ENCODE data around the gene MMP24.

Gene MMP24

GRCh38 chr20:35276408-35276807, 49.9 kb downstream of the MMP24 start:
- H3K4me1 ChIP-seq, result no peaks in the 10 kb centered on the region
- no peak for TF ChIP-seq CTCF (IDR thresholded peaks at IDR 0.05; ENCODE audit: low read depth, low read length)
- no peak for DNase-seq
- no peaks in the 10 kb centered on the region for H3K9me3 ChIP-seq
- H3K4me3 ChIP-seq (ENCODE audit: low read depth, low read length), result no peak overlapping the region; the same call in 1 of the 2 replicates
- no peaks in the 10 kb centered on the region for H3K27me3 ChIP-seq
- peaks cover 27% of the 10 kb centered on the region for H3K36me3 ChIP-seq

GRCh38 chr20:35277127-35277526, 50.6 kb downstream of the MMP24 start:
- peaks cover 28% of the 10 kb centered on the region for H3K36me3 ChIP-seq

GRCh38 chr20:35277531-35278395, 51.3 kb downstream of the MMP24 start, which contains the start of gene MMP24OS:
TSS of gene MMP24OS (minus strand) at chr20:35278122. CDS start at chr20:35277929, 193 bp downstream.
- DNase-seq, result peak; percentile 95
- TF ChIP-seq CTCF (IDR thresholded peaks at IDR 0.05; ENCODE audit: low read depth, low read length), result peak; percentile 9; the same call in 1 of the 2 replicates
- Histone ChIP-seq H3K4me1 (no peaks in the 10 kb centered on the region), H3K36me3 (peaks cover 31% of the 10 kb centered on the region), H3K9me3 (no peaks in the 10 kb centered on the region), H3K4me3 (ENCODE audit: low read depth, low read length) (peak within 1 kb of the TSS; percentile 64), H3K27me3 (no peaks in the 10 kb centered on the region)

More at GRCh38 chr20:35277127-35277526, 50.6 kb downstream of the MMP24 start:
- no peak for TF ChIP-seq CTCF (IDR thresholded peaks at IDR 0.05; ENCODE audit: low read depth, low read length)
- Histone ChIP-seq H3K27me3 (no peaks in the 10 kb centered on the region), H3K9me3 (no peaks in the 10 kb centered on the region), H3K4me1 (no peaks in the 10 kb centered on the region), H3K4me3 (ENCODE audit: low read depth, low read length) (peak overlapping the region; percentile 64)
- DNase-seq, result no peak

GRCh38 chr20:35279040-35279439, 52.5 kb downstream of the MMP24 start:
- Histone ChIP-seq H3K9me3 (no peaks in the 10 kb centered on the region), H3K36me3 (peaks cover 34% of the 10 kb centered on the region), H3K27me3 (no peaks in the 10 kb centered on the region), H3K4me1 (no peaks in the 10 kb centered on the region), H3K4me3 (ENCODE audit: low read depth, low read length) (no peak overlapping the region)
- no peak for DNase-seq
- TF ChIP-seq CTCF (IDR thresholded peaks at IDR 0.05; ENCODE audit: low read depth, low read length), result no peak

GRCh38 chr20:35279533-35280174, 53.2 kb downstream of the MMP24 start:
- no peak for TF ChIP-seq CTCF (IDR thresholded peaks at IDR 0.05; ENCODE audit: low read depth, low read length)

More at GRCh38 chr20:35279533-35280174, 53.2 kb downstream of the MMP24 start:
- no peak for DNase-seq
- Histone ChIP-seq H3K9me3 (no peaks in the 10 kb centered on the region), H3K27me3 (no peaks in the 10 kb centered on the region), H3K4me3 (ENCODE audit: low read depth, low read length) (no peak overlapping the region), H3K4me1 (no peaks in the 10 kb centered on the region), H3K36me3 (peaks cover 37% of the 10 kb centered on the region)

Measured in BE2C (cell line).